Panc1 (cell line): ENCODE results near the gene UNC13C. TPM values are rescaled to one million over a fixed set of nuclear protein-coding genes. Genes with fewer than 3 reads are reported as not detected.

Experiments used
- ATAC-seq: fragments of 200-7000 bp; cut with Tn5 transposase; 2 replicates; pipeline ENCODE4 v1.9.1; 2020; ENCODE audit warnings: mild to moderate bottlenecking, moderate library complexity
- BruUV-seq: library from RNA; stranded (reverse); fragments of 400-500 nt; replicated peaks from 2 replicates; lab custom pipeline; 2021; lab: Mats Ljungman, UMichigan
- CTCF ChIA-PET: fragments of 300-600 bp; sonication (Branson Sonifier 250); formaldehyde crosslinking; loops from one replicate; lab custom pipeline; 2022; ENCODE audit warnings: antibody characterized with exemption; lab: Charles Lee
- POLR2A ChIA-PET: fragments of 300-600 bp; sonication (Branson Sonifier 250); formaldehyde crosslinking; loops from one replicate; lab custom pipeline; 2022; ENCODE audit warnings: antibody characterized with exemption; lab: Charles Lee
- DNase-seq: peaks from one replicate; pipeline ENCODE4 v3.0.0-alpha.2; 2010; ENCODE audit warnings: low read depth, low spot score
- H3K27ac ChIP-seq: 2 replicates; pipeline ENCODE4 v1.5.1; 2011; ENCODE audit warnings: mild to moderate bottlenecking, low read length, inconsistent platforms
- H3K27me3 ChIP-seq: fragments of 200-500 bp; sonication (Bioruptor generic); 2 replicates; pipeline ENCODE4 v1.6.0; 2014; ENCODE audit warnings: low read length, inconsistent platforms; ENCODE audit not compliant: control insufficient read depth, insufficient read depth
- H3K36me3 ChIP-seq: fragments of 200-500 bp; sonication (Bioruptor generic); 2 replicates; pipeline ENCODE4 v1.5.1; 2014; ENCODE audit warnings: inconsistent platforms, mild to moderate bottlenecking, low read length, moderate library complexity; ENCODE audit not compliant: control insufficient read depth, insufficient read depth
- H3K4me1 ChIP-seq: 2 replicates; pipeline ENCODE4 v1.5.1; 2011; ENCODE audit warnings: inconsistent platforms, mild to moderate bottlenecking, low read length, moderate library complexity; ENCODE audit not compliant: control insufficient read depth, insufficient read depth
- H3K4me3 ChIP-seq, 2 experiments: 2 replicates each; pipeline ENCODE4 v1.5.1; 2011 to 2012; ENCODE audit warnings: low read depth in 2 of 2, low read length in 2 of 2, mild to moderate bottlenecking in 2 of 2, inconsistent platforms in 1 of 2, moderate library complexity in 1 of 2
- H3K9me3 ChIP-seq: fragments of 200-500 bp; sonication (Bioruptor generic); 2 replicates; pipeline ENCODE4 v1.5.1; 2014; ENCODE audit warnings: low read depth, mild to moderate bottlenecking, inconsistent platforms, low read length, moderate library complexity; ENCODE audit not compliant: control insufficient read depth, insufficient read depth
- CTCF ChIP-seq: fragments of 450-650 bp; IDR thresholded peaks from 2 replicates; pipeline ENCODE4 v1.5.1; 2017; ENCODE audit warnings: mild to moderate bottlenecking
- POLR2AphosphoS5 ChIP-seq: IDR thresholded peaks from 2 replicates; pipeline ENCODE4 v1.6.1; 2012; ENCODE audit warnings: mild to moderate bottlenecking, low read depth, low read length, moderate library complexity
- REST ChIP-seq, 2 experiments: IDR thresholded peaks; 2 replicates each; pipeline ENCODE4 v1.6.1; 2011 to 2012; ENCODE audit warnings: low read depth in 2 of 2, control low read depth in 1 of 2, low read length in 1 of 2, mild to moderate bottlenecking in 1 of 2, moderate library complexity in 1 of 2; ENCODE audit not compliant: insufficient read depth in 1 of 2
- SIN3A ChIP-seq: IDR thresholded peaks from 2 replicates; pipeline ENCODE4 v1.6.1; 2012; ENCODE audit warnings: low read depth, mild to moderate bottlenecking, low read length, moderate library complexity, borderline replicate concordance; ENCODE audit not compliant: insufficient read depth
- TCF7L2 ChIP-seq: IDR thresholded peaks from 2 replicates; pipeline ENCODE4 v1.6.1; 2011; ENCODE audit warnings: mild to moderate bottlenecking, low read depth, low read length, inconsistent platforms
- in situ Hi-C: cut with HindIII; loops from 2 replicates; pipeline ENCODE4 v1.10.0; 2016; ENCODE audit warnings: low sequenced_read_pairs, low pct_unique_long_range_greater_than_20kb
- intact Hi-C: fragments of 100-400 bp; cut with micrococcal nuclease; formaldehyde crosslinking; loops from one replicate; pipeline ENCODE4 v1.10.0; 2022; ENCODE audit not compliant: unreplicated experiment
- total RNA-seq: library from RNA; stranded (reverse); gene quantifications from one replicate; pipeline ENCODE4 v1.2.1, GENCODE V29; 2021; ENCODE audit not compliant: unreplicated experiment

UNC13C gene
- total RNA-seq, 1 experiment from 2014 or later = not detected

GRCh38 chr15:54064365-54064764, 86.1 kb downstream of the UNC13C start:
- Histone ChIP-seq H3K27ac (no peak overlapping the region), H3K4me1 (no peaks in the 10 kb centered on the region), H3K36me3 (no peaks in the 10 kb centered on the region), H3K4me3 (no peak overlapping the region), H3K27me3 (no peaks in the 10 kb centered on the region), H3K9me3 (no peaks in the 10 kb centered on the region)
- ChIA-PET CTCF (no interaction called here), POLR2A (no interaction called here)
- DNase-seq (no peak), ATAC-seq (no peak)
- TF ChIP-seq SIN3A = no peak
- TF ChIP-seq TCF7L2 = no peak
- no peak for TF ChIP-seq CTCF
- TF ChIP-seq POLR2AphosphoS5 = no peak
- no peak for TF ChIP-seq REST (IDR thresholded peaks at IDR 0.05; ENCODE audit: insufficient read depth in 1 of 2, low read depth in 2 of 2, low read length in 1 of 2)
- BruUV-seq = no TSS peak
- in situ Hi-C loops = no loop called here
- intact Hi-C loops = no loop called here

GRCh38 chr15:54066403-54066802, 88.2 kb downstream of the UNC13C start:
- CTCF ChIA-PET = no interaction called here
- no peak overlapping the region for H3K27ac ChIP-seq
- POLR2A ChIA-PET = no interaction called here

More at GRCh38 chr15:54066403-54066802, 88.2 kb downstream of the UNC13C start:
- in situ Hi-C loops (no loop called here), intact Hi-C loops (no loop called here)
- BruUV-seq = no TSS peak
- H3K4me1 ChIP-seq = no peaks in the 10 kb centered on the region
- no peak for ATAC-seq
- H3K36me3 ChIP-seq = no peaks in the 10 kb centered on the region
- H3K27me3 ChIP-seq = no peaks in the 10 kb centered on the region
- no peak for TF ChIP-seq POLR2AphosphoS5
- no peak for TF ChIP-seq REST (IDR thresholded peaks at IDR 0.05; ENCODE audit: insufficient read depth in 1 of 2, low read depth in 2 of 2, low read length in 1 of 2)
- TF ChIP-seq CTCF = no peak
- no peak for TF ChIP-seq TCF7L2
- TF ChIP-seq SIN3A = no peak
- H3K4me3 ChIP-seq = no peak overlapping the region
- no peak for DNase-seq
- no peaks in the 10 kb centered on the region for H3K9me3 ChIP-seq
